Left lung (tissue), 10 donors: Measurements from ENCODE around the gene CACNA1H. TPM values are rescaled to one million over a fixed set of nuclear protein-coding genes. Genes with fewer than 3 reads are reported as not detected.
A peak's percentile ranks its signal among the peaks of the same experiment; 100 is the strongest.

ENCODE experiments used
- ATAC-seq: fragments of 200-7000 bp; cut with Tn5 transposase; one replicate; pipeline ENCODE4 v1.9.1; 2020; ENCODE audit warnings: moderate library complexity
- DNase-seq, 4 donors: peaks; one replicate each; pipeline ENCODE4 v3.0.0-alpha.2; 2013 to 2020
- H3K27ac ChIP-seq, 2 donors: fragments of 200-600 bp; sonication (generic) in 1 of 2; one replicate each; pipeline versions ENCODE4 v1.5.0 to v1.8.0; 2020 to 2021
- H3K27me3 ChIP-seq, 2 donors: fragments of 200-600 bp; sonication (generic) in 1 of 2; one replicate each; pipeline versions ENCODE4 v1.5.0 to v1.8.0; 2020 to 2021
- H3K36me3 ChIP-seq, 2 donors: fragments of 200-600 bp; sonication (generic) in 1 of 2; one replicate each; pipeline versions ENCODE4 v1.5.0 to v1.8.0; 2020 to 2021
- H3K4me1 ChIP-seq, 2 donors: fragments of 200-600 bp; one replicate each; pipeline ENCODE4 v1.8.0; 2021
- H3K4me3 ChIP-seq, 2 donors: fragments of 200-600 bp; sonication (generic) in 1 of 2; one replicate each; pipeline versions ENCODE4 v1.5.0 to v1.8.0; 2020 to 2021; ENCODE audit warnings: mild to moderate bottlenecking in 1 of 2
- H3K9me3 ChIP-seq, 2 donors: fragments of 200-600 bp; sonication (generic) in 1 of 2; one replicate each; pipeline versions ENCODE4 v1.5.0 to v1.8.0; 2020 to 2021
- intact Hi-C, 2 donors: fragments of 100-400 bp; cut with DNase I; formaldehyde crosslinking; loops; one replicate each; pipeline versions ENCODE4 v1.11.2 to v1.14.2; 2022
- polyA plus RNA-seq, 6 donors: library from polyadenylated mRNA; unstranded; fragments of 120-200 nt; gene quantifications; one replicate each; pipeline ENCODE4 v1.2.1, GENCODE V29; 2013; ENCODE audit not compliant: insufficient read length in 6 of 6
- total RNA-seq, 2 donors: library from RNA; stranded (reverse); fragmentation: NEBNext Ultra II Directional; extraction: Animal tissue kit (Norgen Biotek cat#: 25700); gene quantifications; one replicate each; pipeline ENCODE4 v1.2.1, GENCODE V29; 2021
- TF ChIP-seq, protein P1 (sequence below), 2 donors: fragments of 200-600 bp; sonication (generic) in 1 of 2; IDR thresholded peaks; one replicate each; pipeline versions ENCODE4 v1.5.0 to v1.8.0; 2021; ENCODE audit warnings: antibody characterized with exemption in 2 of 2
- donor health status: DM: no; HTN: yes; CAD: no.
- donor health status: DM: no; HTN: no; CAD: no.

The CACNA1H gene
- total and polyA plus RNA-seq, 8 donors: 3.4 to 14.0 (median 7.1) TPM

GRCh38 chr16:1192384-1193073, 39.6 kb downstream of the CACNA1H start:
- no peak overlapping the region for H3K4me3 ChIP-seq
- DNase-seq: no peak
- TF ChIP-seq, protein P1, sequence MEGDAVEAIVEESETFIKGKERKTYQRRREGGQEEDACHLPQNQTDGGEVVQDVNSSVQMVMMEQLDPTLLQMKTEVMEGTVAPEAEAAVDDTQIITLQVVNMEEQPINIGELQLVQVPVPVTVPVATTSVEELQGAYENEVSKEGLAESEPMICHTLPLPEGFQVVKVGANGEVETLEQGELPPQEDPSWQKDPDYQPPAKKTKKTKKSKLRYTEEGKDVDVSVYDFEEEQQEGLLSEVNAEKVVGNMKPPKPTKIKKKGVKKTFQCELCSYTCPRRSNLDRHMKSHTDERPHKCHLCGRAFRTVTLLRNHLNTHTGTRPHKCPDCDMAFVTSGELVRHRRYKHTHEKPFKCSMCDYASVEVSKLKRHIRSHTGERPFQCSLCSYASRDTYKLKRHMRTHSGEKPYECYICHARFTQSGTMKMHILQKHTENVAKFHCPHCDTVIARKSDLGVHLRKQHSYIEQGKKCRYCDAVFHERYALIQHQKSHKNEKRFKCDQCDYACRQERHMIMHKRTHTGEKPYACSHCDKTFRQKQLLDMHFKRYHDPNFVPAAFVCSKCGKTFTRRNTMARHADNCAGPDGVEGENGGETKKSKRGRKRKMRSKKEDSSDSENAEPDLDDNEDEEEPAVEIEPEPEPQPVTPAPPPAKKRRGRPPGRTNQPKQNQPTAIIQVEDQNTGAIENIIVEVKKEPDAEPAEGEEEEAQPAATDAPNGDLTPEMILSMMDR (IDR thresholded peaks at IDR 0.05): no peak
- ATAC-seq: no peak
- H3K36me3 ChIP-seq: no peaks in the 10 kb centered on the region
- H3K27ac ChIP-seq: no peak overlapping the region
- H3K4me1 ChIP-seq: no peaks in the 10 kb centered on the region
- intact Hi-C loops: no loop called here
- H3K27me3 ChIP-seq: peaks cover 0 to 69% of the 10 kb centered on the region in 2 donors
- H3K9me3 ChIP-seq: no peaks in the 10 kb centered on the region

GRCh38 chr16:1193143-1193824, 40.4 kb downstream of the CACNA1H start:
- Histone ChIP-seq H3K27ac (no peak overlapping the region), H3K4me1 (no peaks in the 10 kb centered on the region), H3K4me3 (no peak overlapping the region), H3K27me3 (peaks cover 0 to 62% of the 10 kb centered on the region in 2 donors), H3K9me3 (no peaks in the 10 kb centered on the region), H3K36me3 (no peaks in the 10 kb centered on the region)
- DNase-seq (no peak), ATAC-seq (no peak)
- TF ChIP-seq, protein P1 (IDR thresholded peaks at IDR 0.05): no peak
- intact Hi-C loops: no loop called here

DNA sequence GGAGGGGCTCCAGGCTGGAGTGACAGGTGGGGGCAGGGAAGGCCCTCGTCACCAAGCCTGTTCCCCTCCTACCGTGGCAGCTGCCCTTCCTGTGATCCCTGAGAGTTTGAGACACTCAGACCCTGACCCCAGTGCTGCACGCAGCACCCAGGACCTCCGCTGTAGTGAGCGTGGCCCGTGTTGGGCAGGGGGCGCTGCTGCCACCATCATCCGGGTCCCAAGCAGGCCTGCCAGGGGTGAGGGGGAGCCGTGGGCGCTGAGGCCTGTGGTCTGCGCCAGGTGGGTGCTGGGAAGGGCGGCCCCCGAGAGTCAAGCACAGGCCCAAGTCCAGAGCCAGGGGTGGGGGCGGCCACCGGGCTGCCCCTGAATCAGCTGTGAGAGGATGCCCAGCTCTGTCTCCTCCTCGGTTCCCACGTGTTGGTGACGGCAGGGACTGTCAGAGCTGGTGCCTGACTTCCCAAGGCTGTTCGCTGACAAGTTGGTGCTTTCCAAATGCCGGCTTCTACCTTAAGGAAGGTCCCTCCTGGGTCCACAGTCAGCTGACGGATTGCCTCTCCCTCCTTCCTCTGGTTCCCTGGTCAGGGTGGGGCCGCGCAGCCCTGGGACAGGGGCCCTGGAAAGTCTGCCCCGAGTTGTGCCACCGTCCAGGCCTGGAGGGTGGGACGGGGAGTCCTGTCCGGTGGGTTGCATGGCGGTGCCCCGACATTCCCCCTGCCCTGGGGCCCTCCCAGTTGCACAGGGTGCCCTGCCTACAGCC, 41.1 kb downstream of the CACNA1H start:
- no peak for ATAC-seq
- Histone ChIP-seq H3K4me1 (no peaks in the 10 kb centered on the region), H3K27ac (no peak overlapping the region), H3K9me3 (no peaks in the 10 kb centered on the region), H3K4me3 (no peak overlapping the region), H3K27me3 (peaks cover 0 to 55% of the 10 kb centered on the region in 2 donors), H3K36me3 (no peaks in the 10 kb centered on the region)
- intact Hi-C loops: loop anchor here in 1 of 2 donors (2.0 kb wide), 1 partner anchor 87 kb away; no protein-coding TSS in a partner anchor
- no peak for DNase-seq
- TF ChIP-seq, protein P1 (IDR thresholded peaks at IDR 0.05): no peak

GRCh38 chr16:1194665-1195392, 41.9 kb downstream of the CACNA1H start:
- intact Hi-C loops: loop anchor here in 1 of 2 donors (2.0 kb wide), 1 partner anchor 88 kb away; no protein-coding TSS in a partner anchor
- ATAC-seq (peak; percentile 45), DNase-seq (no peak)
- H3K27me3 ChIP-seq: peaks cover 0 to 51% of the 10 kb centered on the region in 2 donors
- no peaks in the 10 kb centered on the region for H3K4me1 ChIP-seq
- no peaks in the 10 kb centered on the region for H3K36me3 ChIP-seq
- H3K9me3 ChIP-seq: no peaks in the 10 kb centered on the region
- H3K27ac ChIP-seq: no peak overlapping the region
- TF ChIP-seq, protein P1 (IDR thresholded peaks at IDR 0.05): peak; percentile 59 to 72
- no peak overlapping the region for H3K4me3 ChIP-seq
